Fibroblast of skin of right biceps (primary cell): Measurements from ENCODE around the gene SLC12A3.
"Not testable (repeated sequence)": the region's sequence is repeated elsewhere in the genome, so short reads cannot be mapped to it uniquely, and the experiment has no call there.

ENCODE experiments used
- DNase-seq: peaks from one replicate; pipeline ENCODE4 v3.0.0-alpha.2; 2013

SLC12A3 gene

GRCh38 chr16:56923481-56924091, 58.6 kb downstream of the SLC12A3 start:
- no peak for DNase-seq

- no peak for DNase-seq
These were observed 62.5 kb downstream of the SLC12A3 start for GRCh38 chr16:56927471-56927870.

DNA sequence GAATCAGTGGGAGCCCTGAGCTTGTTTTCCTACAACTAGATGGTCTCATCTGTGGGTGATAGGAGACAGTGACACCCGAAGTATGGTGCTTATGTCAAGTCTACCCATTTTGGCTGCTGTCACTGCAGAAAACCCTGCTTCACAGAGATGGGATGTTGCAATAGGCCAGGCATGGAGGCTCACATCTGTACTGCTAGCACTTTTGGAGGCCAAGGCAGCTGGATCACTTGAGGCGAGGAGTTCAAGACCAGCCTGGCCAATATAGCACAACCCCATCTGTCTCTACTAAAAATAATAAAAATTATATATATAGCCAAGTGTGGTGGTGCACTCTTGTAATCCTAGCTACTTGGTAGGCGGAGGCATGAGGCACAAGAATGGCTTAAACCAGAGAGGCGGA, 64.6 kb downstream of the SLC12A3 start:
- DNase-seq, result no peak

DNA sequence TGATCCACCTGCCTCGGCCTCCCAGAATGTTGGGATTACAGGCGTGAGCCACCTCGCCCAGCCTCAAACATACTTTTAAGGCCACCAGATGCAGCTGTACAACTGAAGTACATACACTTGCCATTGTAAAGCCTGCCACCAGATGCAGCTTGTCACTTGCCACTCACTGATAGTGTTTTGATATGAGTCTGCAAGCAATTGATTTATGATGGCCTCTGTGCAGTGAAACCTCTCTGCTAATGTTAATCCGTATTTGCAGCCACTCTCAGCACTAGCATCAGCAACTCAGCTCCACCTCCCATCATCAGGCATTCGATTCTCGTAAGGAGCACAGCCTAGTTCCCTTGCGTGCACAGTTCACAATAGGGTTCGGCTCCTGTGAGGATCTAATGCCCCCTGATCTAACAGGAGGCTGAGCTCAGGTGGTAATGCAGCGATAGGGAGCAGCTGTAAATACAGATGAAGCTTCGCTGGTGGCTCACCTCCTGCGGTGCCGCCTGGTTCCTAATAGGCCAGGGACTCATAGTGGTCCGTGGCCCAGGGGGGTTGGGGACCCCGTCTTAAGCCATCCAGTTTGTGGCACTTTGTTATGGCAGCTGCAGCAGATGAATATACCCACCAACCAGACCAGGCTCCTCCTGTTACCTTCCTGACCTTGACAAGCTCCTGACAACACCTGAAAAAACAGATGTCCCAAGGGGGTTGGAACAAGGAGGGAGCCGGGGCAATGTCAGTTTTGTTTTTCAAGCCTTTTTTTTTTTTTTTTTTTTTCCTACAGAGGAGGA, 65.7 kb downstream of the SLC12A3 start:
- no peak for DNase-seq

DNA sequence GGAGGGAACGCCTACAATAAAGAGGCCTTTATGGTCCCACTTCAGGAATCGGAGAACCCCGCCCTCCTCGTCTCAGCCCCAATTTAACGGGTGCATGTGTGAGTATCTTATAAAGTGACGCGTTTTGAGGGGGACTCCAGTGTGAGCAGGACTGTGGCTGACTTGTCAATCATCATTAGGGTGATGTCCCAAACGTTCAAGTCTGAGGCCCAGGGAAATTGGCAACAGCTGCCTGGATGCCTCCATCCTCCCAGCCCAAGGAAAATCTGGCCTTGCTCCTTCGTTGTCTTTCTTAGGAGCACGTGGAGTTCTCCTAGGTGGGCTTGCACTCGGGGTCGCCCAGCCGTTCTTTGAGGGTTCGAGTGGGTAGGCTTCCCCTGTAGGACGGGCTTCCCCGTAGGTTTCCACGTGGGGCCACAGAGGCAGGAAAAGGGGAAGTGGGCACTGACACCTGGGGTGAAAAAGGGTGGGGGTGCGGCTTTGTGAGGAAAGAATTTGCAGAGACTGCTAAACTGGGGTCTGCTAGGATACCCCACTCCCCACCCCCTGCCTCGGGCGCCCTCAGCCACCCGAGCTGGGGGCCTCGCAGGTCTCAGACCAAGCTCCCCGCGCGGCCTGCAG, 66.4 kb downstream of the SLC12A3 start:
- no peak for DNase-seq

GRCh38 chr16:56931892-56932720, 67.1 kb downstream of the SLC12A3 start, which contains the start of gene HERPUD1:
Gene HERPUD1, plus strand, starts transcription at chr16:56932142. Its CDS starts 103 bp downstream, at chr16:56932245.
- DNase-seq, result peak; percentile 99

GRCh38 chr16:56932721-56933619, 68.0 kb downstream of the SLC12A3 start:
- peak; percentile 53 for DNase-seq

- DNase-seq, result no peak
These were observed 69.0 kb downstream of the SLC12A3 start for GRCh38 chr16:56933828-56934598.

- not testable (repeated sequence) for DNase-seq
These were observed 69.7 kb downstream of the SLC12A3 start for GRCh38 chr16:56934599-56935145.

- no peak for DNase-seq
These were observed 70.2 kb downstream of the SLC12A3 start for GRCh38 chr16:56935201-56935600.

DNA sequence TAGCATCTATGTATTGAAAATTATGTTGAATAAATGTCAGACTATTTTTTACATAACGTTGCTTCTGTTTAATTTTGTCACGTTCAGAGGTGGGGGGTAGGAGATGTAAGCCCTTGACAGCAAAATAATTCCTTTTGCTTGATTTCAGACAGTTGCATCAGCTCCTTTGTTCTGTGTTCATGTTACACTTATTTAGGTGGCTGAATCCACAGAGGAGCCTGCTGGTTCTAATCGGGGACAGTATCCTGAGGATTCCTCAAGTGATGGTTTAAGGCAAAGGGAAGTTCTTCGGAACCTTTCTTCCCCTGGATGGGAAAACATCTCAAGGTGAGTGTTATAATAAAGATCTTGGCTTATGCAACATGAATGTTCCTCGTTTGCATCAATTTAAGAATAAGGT, 71.5 kb downstream of the SLC12A3 start:
- DNase-seq, result peak; percentile 69

- no peak for DNase-seq
These were observed 71.9 kb downstream of the SLC12A3 start for GRCh38 chr16:56936950-56937349.

GRCh38 chr16:56938664-56939513, 73.9 kb downstream of the SLC12A3 start:
- DNase-seq, result no peak

DNA sequence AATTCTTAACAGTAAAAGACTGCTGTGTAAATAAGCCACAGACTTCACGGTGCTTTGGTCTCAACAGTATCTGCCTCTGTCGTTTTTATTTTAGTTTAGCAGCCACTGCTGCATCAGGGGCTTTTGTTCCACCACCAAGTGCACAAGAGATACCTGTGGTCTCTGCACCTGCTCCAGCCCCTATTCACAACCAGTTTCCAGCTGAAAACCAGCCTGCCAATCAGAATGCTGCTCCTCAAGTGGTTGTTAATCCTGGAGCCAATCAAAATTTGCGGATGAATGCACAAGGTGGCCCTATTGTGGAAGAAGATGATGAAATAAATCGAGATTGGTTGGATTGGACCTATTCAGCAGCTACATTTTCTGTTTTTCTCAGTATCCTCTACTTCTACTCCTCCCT, 74.8 kb downstream of the SLC12A3 start:
- no peak for DNase-seq

GRCh38 chr16:56941092-56941491, 76.1 kb downstream of the SLC12A3 start:
- DNase-seq, result no peak

GRCh38 chr16:56941856-56942331, 76.9 kb downstream of the SLC12A3 start:
- no peak for DNase-seq

DNA sequence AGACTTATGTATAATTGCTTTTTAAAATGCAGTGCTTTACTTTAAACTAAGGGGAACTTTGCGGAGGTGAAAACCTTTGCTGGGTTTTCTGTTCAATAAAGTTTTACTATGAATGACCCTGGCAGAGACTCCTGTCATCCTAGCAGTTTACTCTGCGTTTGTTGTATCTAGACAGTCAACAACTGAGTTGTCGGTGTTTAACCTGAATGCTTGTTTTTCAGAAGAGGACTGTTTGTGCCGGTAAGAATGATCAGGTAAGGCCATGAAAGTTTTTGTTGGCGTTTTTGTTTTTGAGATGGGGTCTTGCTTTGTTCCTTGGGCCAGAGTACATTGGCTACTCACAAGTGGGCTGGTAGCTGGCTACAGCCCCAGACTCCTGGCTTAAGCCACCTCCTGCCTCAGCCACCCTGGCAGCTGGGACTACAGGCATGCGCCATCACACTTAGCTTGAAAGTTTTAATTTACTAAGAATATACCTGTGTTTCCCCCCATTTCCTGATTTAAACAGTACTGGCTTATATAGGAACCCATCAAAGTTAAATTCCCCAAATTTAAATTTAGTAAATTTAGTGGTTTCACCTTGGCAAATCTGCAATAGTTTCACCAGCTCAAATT, 78.9 kb downstream of the SLC12A3 start:
- DNase-seq, result no peak

DNA sequence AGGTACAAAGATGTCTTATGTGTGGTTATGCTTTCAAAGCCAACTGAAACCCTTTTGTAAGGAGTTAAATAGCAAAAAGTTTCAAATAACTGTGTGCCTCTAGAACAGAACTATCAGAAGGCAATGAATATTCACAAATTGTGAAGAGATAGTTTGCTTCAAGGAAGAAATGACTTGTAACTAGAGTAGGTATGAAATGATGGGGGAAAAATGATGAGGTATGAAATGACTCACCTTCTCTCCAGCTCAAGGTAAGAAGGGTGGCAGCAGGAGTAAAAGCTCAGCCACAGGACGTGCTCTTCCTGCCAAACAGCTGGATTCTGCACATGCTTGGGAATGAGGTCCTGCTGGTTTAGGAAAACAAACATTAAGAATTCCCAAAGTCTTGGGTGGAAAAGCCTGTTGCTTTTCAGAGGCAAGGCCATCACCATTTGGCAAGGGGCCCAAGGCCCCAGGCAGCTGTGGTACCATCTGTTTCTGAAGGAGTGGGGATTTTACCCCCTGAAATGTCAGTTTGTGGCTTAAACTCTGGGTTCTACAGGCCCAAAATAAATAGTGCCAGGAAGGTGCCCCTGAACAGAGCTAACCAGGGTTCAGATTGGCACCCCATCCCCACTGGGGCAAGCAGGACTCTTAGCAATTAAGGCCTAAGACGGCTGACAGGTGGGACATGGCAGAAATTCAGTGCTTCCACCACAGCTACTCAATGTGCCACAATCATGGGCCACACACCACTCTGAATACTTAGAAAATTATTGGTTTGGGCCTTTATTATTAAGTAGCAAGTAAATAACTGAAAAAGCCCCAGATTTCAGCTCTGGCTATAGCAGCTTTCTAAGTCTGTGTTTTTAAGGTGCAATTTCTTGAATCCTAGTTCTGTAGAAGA, 80.2 kb downstream of the SLC12A3 start:
- DNase-seq, result no peak
